NCI-H526 (cell line): Measurements from ENCODE around the gene HRH3.

Experiments used
- DNase-seq, 2 experiments: peaks; one replicate each; lab custom pipeline; 2025; lab: John Stamatoyannopoulos, UW

The HRH3 gene

GRCh38 chr20:62174870-62175624 lies 45.0 kb downstream of the HRH3 start:
- no peak for DNase-seq

DNA sequence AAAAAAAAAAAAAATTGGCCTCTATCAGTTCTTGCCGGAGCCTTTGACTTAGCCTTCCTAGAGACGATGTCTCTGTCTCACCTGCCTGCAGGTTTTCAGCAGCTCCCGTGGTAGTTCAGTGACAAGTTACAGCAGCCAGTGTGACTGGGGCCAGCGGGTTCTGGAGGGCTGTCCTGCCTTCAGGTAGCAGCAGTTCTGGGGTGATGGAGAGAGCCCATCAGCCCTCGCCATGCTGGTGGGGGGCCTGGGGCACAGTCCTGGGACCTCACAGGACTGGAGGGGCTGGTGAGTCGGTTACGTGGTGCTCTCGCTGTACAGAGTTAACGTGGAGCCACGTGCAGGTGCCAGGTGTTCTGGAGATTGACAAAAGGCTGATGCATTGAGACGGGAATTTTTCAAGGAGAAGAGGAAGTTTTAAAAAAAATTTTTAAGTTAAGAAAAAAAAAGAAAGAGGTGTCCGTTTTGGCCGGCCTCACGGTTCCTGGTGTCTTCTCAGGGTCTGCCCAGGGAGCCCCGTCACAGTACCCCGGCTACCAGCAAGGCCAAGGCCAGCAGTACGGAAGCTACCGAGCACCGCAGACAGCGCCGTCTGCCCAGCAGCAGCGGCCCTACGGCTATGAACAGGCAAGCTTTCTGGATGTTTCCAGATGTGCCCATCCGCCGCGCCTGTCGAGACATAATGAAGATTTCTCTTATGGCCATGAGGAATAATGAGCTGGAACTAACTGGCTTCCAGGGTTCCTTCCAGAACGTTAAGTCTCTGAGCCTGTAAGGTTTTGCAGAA lies 45.9 kb downstream of the HRH3 start:
- no peak for DNase-seq

DNA sequence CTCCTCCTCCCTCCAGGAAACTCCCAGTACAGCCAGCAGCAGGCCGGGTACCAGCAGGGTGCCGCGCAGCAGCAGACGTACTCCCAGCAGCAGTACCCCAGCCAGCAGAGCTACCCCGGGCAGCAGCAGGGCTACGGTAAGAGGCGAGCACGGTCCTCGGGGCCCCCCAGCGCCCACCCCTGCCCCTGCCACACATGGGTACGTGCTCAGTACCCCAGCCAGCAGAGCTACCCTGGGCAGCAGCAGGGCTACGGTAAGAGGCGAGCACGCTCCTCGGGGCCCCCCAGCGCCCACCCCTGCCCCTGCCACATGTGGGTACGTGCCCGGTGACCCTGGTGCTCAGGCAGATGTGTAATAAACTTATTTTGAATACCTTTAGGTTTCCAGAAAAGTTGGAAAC lies 47.4 kb downstream of the HRH3 start:
- no peak for DNase-seq

DNA sequence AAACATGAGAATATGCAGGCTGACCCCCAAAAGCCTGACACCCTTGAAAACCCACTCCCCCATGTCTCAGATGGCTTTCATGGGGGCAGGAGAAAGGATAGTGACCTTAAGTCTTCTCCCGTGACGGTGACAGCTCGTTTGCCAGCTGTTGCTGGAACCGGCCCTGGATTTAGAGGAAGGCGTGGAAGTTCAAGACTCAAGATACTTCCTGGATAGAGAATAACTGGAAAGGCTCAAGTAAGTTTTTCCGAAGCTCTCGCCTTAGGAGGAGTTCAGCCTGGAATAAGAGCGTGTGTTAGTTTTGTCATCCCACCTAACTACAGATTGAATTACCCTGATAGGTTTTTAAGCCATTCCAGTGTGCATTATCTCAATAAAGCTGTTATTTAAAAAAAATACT lies 48.8 kb downstream of the HRH3 start:
- DNase-seq = no peak

DNA sequence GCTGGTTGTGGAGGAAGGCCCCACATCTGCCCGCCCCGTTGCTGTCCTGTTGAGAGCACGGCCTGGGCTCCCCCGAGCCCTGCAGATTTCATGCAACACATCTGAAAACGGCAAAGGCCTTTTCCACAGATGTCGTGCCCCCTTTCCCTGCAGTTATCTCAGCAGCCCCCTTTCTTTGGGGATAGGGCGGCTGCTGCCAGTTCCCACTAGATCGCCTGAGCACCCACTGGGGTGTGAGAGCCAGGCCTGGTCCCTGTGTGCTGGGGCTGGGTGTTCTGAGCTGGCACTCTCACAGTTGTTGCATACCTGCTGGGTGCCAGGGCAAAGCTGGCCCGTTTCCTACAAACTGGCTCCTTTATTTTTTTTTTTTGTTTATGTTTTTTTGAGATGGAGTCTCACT lies 49.5 kb downstream of the HRH3 start:
- no peak for DNase-seq

DNA sequence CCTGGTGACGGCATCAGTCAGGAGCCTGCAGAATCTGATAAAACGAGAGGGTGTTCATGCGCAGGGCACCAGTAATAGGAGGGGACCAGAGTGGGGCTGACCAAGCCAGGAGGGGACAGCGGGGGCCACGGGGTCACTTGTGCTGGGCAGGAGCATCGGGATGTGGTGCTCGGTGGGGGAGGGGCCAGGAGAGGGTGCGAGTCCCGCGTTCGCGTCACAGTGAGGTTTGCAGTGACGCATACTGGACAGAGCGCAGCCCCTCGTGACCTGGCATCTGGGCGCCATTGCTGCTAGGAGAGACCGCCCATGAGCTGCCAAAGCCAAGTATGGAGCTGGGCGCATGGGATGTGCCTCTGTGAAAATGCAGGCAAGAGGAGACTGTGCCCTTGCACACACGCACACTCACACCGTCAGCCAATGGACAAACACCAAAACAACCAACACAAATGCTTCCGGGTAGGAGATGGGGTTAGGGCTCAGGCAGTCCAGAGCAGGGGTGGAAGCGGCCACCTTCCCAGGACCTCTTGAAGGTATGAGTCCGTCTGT lies 51.1 kb downstream of the HRH3 start:
- DNase-seq = no peak

DNA sequence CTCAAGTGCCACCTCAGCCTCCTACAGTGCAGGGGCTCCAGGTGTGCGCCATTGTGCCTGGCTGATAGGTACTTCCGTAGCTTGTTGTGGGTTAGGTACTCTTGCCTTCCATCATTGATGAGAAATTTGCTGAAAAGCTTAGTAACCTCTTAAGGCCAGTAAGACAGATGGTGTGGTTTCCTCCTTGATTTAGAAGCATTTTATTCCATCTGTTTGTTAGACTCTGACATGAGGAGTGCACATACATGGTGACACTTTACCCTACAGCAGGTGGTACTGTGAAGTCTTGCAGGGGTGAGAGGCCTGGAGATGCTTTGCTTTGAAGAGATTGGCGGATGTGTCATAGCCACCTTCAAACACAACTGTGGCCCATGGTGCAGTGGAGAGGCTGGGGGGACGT lies 52.0 kb downstream of the HRH3 start:
- DNase-seq = no peak

DNA sequence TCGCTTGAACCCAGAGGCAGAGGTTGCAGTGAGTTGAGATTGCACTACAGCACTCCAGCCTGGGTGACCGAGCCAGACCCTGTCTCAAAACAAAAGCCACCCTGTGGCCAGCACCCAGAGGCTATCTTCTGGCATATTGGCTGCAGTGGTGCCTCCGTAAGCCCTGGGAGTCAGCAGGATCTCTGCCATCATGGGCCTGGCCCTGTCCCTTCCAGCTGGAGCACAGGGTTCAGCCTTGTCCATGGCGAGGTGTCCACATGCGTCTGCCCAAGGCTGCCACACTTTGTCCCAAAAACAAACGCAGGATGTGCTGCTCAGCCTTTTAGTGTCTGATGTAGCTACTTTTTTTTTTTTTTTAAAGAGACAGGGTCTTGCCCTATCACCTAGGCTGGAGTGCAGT lies 52.6 kb downstream of the HRH3 start:
- no peak for DNase-seq

DNA sequence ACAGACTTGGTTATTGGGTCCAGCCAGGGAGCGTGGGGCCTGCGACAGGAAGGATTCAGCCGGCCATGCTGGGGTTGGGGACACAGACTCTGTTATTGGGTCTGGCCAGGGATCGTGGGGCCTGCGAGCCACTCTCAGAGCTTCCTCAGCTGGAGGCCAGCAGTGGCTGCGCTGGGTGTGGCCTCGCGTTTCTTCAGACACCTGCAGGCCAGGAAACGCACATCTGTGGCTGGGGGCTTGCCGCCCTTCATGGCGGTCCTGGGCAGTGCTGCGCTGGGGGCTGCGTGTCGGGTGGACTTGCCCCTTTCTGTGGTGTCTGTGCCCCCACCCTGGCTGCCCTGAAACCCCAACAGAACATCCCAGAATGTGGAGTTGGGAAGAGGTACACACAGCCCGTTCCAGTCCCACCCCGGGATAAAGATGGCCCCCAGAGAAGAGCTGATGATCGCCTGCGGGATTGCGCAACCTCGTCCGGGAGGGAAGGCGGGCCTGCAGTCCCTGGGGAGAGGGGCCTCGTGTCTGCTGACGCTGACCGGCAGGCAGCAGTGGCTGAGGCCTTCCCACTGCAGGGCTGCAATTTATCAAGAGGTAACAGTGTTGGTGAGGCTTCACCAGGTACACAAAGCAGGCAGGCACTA lies 54.2 kb downstream of the HRH3 start:
- DNase-seq = no peak
